Activated CD4-positive, alpha-beta T cell treated with anti-CD3 and anti-CD28 coated beads, Interleukin-10, Interleukin-2, amounts not matched to agents 100 ng/mL and 50 ng/mL, durations not matched to agents 16 hours and 8 hours (primary cell): ENCODE data around the gene PROS1.
"Not testable (repeated sequence)": the region's sequence is repeated elsewhere in the genome, so short reads cannot be mapped to it uniquely, and the experiment has no call there.

Experiments used
- DNase-seq: peaks from one replicate; pipeline ENCODE4 v3.0.0-alpha.2; 2020

The PROS1 gene

GRCh38 chr3:93969443-93969842, 4.3 kb downstream of the PROS1 start:
- no peak for DNase-seq

- DNase-seq, result not testable (repeated sequence)
Measured at GRCh38 chr3:93965106-93965505, 8.6 kb downstream of the PROS1 start.

GRCh38 chr3:93962798-93963197, 10.9 kb downstream of the PROS1 start:
- DNase-seq, result no peak

DNA sequence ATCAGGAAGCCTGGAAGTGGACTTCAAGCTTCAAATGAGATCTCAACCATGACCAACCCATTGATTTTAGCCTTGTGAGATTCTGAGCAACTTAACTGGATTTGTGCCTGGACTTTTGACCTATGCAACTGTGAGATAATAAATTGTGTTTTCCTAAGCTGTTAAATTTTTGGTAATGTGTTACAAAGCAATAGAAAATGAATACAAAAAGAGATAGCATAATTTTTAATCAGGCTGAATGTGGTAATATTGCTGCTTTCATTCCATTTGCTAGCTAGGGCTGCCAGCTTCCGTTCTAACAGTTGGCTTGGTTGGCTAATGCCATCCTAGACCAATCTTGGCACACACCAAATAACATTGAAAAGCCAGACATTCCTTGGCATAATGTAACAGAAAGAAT, 12.2 kb downstream of the PROS1 start:
- no peak for DNase-seq

- DNase-seq, result no peak
Measured at GRCh38 chr3:93961026-93961425, 12.7 kb downstream of the PROS1 start.

DNA sequence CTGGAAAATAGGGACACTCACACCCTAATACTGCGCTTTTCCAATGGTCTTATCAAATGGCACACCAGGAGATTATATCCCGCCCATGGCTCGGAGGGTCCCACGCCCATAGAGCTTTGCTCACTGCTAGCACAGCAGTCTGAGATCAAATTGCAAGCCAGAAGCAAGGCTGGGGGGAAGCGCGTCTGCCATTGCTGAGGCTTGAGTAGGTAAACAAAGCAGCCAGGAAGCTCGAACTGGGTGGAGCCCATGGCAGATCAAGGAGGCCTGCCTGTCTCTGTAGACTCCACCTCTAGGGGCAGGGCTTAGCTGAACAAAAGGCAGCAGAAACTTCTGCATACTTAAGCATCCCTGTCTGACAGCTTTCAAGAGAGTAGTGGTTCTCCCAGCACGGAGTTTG, 23.7 kb downstream of the PROS1 start:
- DNase-seq, result not testable (repeated sequence)

DNA sequence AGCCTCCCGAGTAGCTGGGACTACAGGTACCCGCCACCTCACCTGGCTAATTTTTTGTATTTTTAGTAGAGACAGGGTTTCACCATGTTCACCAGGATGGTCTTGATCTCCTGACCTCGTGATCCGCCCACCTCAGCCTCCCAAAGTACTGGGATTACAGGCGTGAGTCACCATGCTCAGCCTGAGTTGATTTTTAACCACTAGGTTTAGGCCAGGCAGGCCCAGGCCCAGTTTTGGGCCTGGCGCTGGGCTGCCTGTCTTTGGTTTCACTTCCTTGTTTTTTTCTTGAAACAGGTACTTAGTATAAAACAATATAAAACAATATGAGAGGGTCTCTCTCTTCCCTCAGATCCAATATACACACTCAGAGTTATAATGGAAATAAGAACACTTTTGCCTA, 36.2 kb downstream of the PROS1 start:
- DNase-seq, result not testable (repeated sequence)

DNA sequence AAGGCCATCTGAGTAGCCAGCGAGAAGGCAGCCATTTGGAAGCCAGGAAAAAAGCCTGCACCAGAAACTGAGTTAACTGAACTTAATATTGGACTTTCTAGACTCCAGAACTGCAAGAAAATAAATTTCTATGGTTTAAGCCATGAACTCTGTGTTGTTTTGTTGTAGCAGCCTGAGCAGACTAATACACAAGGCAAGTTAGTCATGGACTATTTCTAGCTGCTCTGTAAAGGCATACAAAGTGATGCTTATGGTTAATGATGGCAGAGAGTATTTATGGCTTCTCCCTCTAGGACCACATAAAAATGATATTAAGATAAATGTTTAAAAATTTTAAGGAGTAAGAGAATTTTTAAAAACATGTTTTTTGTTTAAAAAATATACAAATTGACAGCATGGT, 37.1 kb downstream of the PROS1 start:
- DNase-seq, result no peak

DNA sequence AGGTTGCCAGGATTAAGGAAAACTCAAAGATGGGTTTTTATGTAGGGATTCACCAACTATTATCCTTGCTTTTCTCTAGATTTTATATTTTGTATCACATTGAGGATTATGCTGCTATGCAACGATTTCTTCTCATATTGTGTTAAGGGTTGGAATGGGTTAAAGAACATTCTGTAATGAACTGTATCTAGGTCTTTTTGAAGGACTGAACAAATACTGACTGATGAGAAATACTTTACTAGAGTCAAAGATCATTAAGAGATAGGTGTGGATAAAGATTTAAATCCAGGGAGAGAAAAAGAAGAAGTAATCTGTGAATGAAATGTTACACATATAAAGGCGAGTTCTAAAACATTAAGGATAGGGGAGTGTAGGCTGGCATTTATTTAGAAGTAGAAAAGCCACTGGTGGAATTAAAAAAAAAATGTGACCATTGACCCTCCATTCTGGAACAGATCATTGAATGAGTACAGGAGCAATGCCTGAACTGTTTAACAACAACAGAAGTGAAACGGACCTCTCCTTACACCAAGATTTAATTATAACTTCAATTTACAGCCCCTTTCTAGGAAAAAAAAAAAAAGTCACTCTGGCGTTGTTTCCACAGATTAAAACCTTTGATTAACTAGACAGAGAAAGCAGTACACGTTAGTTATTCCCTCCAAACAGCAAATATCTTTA, 39.2 kb downstream of the PROS1 start:
- no peak for DNase-seq

GRCh38 chr3:93931597-93932229, 42.0 kb downstream of the PROS1 start:
- no peak for DNase-seq

- no peak for DNase-seq
Measured at GRCh38 chr3:93930041-93930440, 43.7 kb downstream of the PROS1 start.

GRCh38 chr3:93926789-93927188, 46.9 kb downstream of the PROS1 start:
- DNase-seq, result no peak

- DNase-seq, result no peak
Measured at GRCh38 chr3:93924491-93924890, 49.2 kb downstream of the PROS1 start.

GRCh38 chr3:93923006-93923405, 50.7 kb downstream of the PROS1 start:
- DNase-seq, result no peak

DNA sequence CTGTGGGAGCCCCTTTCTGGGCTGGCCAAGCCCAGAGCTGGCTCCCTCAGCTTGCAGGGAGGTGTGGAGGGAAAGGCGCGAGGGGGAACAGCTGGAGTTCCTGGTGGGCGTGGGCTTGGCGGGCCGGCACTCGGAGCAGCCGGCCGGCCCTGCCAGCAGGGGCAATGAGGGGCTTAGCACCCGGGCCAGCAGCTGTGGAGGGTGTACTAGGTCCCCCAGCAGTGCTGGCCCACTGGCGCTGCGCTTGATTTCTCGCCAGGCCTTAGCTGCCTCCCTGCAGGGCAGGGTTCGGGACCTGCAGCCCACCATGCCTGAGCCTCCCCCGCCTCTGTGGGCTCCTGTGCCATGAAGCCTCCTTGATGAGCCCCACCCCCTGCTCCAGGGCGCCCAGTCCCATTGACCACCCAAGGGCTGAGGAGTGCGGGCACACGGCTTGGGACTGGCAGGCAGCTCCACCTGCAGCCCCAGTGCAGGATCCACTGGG, 56.1 kb downstream of the PROS1 start:
- not testable (repeated sequence) for DNase-seq

DNA sequence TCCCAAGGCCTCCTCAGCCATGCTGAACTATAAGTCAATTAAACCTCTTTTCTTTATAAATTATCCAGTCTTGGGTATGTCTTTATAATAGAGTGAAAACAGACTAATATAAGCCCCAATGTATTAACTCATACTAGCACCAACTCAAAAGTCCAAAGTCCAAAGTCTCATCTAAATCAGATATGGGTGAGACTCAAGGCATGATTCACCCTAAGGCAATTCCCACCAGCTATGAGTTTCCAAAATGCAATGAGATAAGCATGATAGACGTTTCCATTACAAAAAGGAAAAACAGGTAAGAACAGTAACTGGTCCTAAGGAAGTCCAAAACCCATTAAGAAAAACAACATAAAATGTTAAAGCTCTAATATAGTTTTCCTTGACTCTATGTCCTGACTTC, 60.1 kb downstream of the PROS1 start:
- not testable (repeated sequence) for DNase-seq

DNA sequence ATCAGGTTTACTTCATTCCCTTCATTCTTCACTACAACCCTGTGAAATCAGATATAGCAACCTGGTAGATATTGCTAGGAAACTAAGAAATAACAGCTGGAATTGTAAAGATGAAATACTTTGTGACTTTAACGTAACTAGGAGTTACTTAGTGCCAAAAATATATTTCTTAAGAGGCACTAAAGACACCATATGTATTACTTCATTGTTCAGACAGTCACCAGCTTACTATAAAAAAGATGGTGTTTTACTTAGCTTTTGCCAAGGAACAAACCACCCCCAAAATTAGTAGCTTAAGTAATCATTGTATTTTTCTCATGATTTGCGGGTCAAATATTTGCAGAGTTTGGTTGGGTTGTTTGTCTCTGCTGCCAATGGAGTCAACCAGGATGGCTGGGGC, 62.5 kb downstream of the PROS1 start:
- DNase-seq, result no peak

- DNase-seq, result no peak
Measured at GRCh38 chr3:93910097-93910496, 63.6 kb downstream of the PROS1 start.

GRCh38 chr3:93907132-93907531, 66.6 kb downstream of the PROS1 start:
- DNase-seq, result no peak

DNA sequence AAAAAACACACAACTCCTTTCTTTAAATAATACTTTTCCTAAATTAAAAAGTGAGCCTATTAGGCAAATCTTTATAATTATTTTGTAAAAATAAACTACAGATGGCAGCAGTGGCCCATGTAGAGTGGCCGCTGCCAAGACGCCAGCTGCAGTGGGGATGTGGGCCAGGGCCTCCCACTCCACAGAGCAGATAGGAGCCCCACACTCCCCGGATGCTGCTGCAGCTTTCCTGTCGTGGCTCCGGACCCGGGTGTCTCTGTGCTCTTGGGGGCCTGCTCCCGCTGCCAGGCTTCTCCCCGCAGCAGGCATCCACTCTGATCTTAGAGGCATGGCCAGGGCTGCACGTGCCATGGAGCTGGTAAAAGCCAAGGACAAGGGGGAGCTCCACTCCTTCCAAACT, 67.5 kb downstream of the PROS1 start:
- no peak for DNase-seq

- DNase-seq, result no peak
Measured at GRCh38 chr3:93904568-93904967, 69.1 kb downstream of the PROS1 start.

DNA sequence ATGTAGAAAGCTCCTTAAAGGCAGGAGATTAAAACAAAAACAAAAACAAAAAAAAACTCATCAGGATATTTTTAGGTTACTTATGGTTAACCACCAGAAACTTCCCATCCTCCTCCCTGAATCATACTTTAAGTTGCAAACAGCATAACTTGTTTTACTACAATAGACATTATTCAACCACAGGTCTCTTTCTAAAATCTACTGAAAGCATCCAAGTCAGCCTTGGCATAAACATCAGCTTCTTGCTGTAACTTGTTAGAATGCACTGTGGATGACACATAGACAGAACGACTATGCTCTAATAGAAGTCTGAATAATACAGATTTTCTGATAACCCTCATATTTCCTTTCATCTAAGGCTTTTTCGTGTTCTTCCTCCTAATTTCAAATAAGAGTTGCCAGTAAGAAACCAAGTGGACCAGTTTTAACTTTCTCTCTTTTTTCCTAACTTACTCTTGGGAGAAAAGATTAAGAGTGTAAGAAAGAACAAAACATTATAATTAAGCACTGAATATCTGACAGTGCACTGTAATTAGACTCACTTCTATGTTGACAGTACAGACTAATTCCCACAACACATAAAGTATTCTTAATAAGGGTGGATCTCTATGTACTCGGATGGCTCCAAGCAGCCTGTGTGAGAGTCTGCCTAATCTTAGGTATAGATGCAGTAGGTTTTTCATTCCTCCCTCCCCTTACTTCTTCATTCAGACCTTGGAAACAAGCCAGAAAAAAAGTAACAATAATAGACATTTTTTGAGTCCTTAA, 95.3 kb downstream of the PROS1 start:
- not testable (repeated sequence) for DNase-seq

DNA sequence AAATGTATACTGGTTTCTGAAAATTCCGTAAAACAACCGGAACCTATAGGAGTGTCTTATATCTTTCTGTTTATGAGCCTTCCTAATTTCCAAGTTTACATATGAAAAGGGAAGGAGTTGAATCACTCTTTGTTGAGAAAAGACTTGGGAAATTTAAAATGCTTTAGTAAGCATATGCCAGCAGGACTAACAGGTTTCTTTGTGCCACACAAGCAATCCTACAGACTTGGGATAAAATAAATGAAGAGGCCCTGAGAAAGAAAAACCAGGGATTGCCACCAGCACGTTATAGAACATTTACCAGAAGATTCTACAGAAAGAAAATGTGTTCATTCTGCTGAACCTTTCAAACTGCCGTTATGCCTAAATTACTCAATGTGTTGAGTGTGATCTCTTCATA, 96.3 kb downstream of the PROS1 start:
- DNase-seq, result not testable (repeated sequence)

DNA sequence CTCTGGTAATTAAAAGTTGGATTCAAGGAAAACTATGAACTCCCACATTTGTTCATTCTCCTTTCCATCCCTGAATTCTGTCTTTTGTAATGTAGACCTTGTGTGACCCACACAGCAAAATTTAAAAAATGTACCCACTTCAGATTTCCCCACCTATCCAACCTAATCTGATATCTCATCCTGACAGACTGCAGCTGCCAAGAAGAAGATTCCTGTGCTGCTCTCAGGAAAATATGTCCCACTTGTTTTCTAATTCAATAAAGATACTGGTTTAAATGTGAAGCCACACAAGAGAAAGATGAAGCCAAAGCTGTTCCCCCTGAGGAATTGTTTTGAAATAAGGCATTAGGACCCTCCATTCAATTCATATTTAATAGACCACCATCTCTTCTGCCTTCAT, 100.3 kb downstream of the PROS1 start:
- DNase-seq, result not testable (repeated sequence)
